IMR-90 (cell line): ENCODE results near the gene SPP1.

Experiments
- BHLHE40 ChIP-seq: fragments of 150-350 bp; IDR thresholded peaks from 2 replicates; pipeline ENCODE4 v1.6.1; 2016; ENCODE audit warnings: mild to moderate bottlenecking, low read depth, low read length
- CHD1 ChIP-seq: IDR thresholded peaks from 2 replicates; pipeline ENCODE4 v1.6.1; 2012; ENCODE audit warnings: low read depth, low read length, improper control_type of control experiment
- CTCF ChIP-seq: conservative IDR thresholded peaks from 2 replicates; pipeline ENCODE4 v1.5.1; 2012; ENCODE audit warnings: mild to moderate bottlenecking, low read depth, low read length, improper control_type of control experiment
- FOS ChIP-seq: fragments of 150-350 bp; IDR thresholded peaks from 2 replicates; pipeline ENCODE4 v1.6.1; 2016; ENCODE audit warnings: low read depth, low read length
- POLR2A ChIP-seq: IDR thresholded peaks from 2 replicates; pipeline ENCODE4 v1.6.1; 2012; ENCODE audit warnings: mild to moderate bottlenecking, low read depth, low read length
- RCOR1 ChIP-seq: IDR thresholded peaks from 2 replicates; pipeline ENCODE4 v1.6.1; 2012; ENCODE audit warnings: mild to moderate bottlenecking, low read length, improper control_type of control experiment; ENCODE audit not compliant: insufficient replicate concordance
- SMC3 ChIP-seq: fragments of 150-350 bp; IDR thresholded peaks from 2 replicates; pipeline ENCODE4 v1.6.1; 2016; ENCODE audit warnings: low read depth, mild to moderate bottlenecking, antibody characterized with exemption, low read length, moderate library complexity
- USF2 ChIP-seq: fragments of 150-350 bp; IDR thresholded peaks from 2 replicates; pipeline ENCODE4 v1.6.1; 2017; ENCODE audit warnings: mild to moderate bottlenecking, antibody characterized with exemption, low read length, low read depth

GRCh38 chr4:88006956-88007303 lies 31.4 kb downstream of the SPP1 start:
- no peak for TF ChIP-seq CTCF
- TF ChIP-seq POLR2A: no peak
- no peak for TF ChIP-seq BHLHE40
- TF ChIP-seq SMC3: no peak
- no peak for TF ChIP-seq RCOR1
- TF ChIP-seq CHD1: no peak
- no peak for TF ChIP-seq FOS
- TF ChIP-seq USF2: no peak
